Measurements from ENCODE around the gene LSM2. TPM values are rescaled to one million over a fixed set of nuclear protein-coding genes. Genes with fewer than 3 reads are reported as not detected.
"Not testable (repeated sequence)": the region's sequence is repeated elsewhere in the genome, so short reads cannot be mapped to it uniquely, and the experiment has no call there.

LSM2 gene
- total RNA-seq, 2 donors from 2014 or later: 122 to 123 TPM

DNA sequence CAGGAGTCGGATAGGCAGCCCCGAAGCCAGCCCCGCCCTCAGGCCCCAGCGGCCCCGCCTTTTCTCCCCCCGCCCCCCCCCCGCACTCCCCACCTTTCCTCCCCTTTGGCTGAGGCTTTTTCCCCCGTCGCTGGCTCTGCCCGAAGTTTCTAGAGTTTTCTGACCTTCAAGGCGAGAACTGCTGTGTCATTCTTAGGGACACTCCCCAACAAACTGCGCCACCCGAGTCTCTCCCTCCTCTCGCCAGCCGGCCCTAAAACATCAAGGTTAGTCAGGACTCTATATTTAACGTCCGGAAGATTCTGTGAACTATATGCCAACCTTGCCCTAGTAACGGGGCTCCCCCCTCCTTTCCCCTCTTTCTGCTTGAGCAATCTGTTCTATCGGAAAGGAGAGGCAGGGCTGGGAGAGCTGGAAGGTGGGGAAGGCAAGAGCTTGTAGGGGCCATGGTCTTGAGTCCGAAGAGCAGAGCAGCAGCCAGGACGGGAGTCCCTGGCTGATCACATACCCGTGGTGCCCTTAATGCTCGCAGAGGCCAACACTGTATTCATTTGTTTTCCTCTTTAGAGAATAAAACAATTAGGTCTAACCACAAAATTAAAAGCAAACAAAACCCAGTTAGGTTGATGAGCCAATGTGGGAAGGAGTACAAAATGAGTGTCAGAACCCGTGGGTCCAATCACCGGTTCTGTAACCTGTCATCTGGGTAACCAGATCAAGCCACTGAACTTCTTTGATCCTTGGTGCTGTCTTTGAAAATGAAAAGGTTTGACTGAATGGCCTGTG is 15.5 kb upstream of the LSM2 start:
- Mint-ChIP-seq H3K27me3 (ENCODE audit: low read depth) (no peaks in the 10 kb centered on the region), H3K36me3 (ENCODE audit: insufficient read depth in 2 of 2) (no peaks in the 10 kb centered on the region), H3K9me3 (no peaks in the 10 kb centered on the region), H3K4me3 (peak overlapping the region; percentile 88 to 96), H3K27ac (peak overlapping the region; percentile 82), H3K4me1 (ENCODE audit: low read depth) (peaks cover 74% of the 10 kb centered on the region)
- DNase-seq (peak; percentile 66 to 69), ATAC-seq (replicated peaks in 1 of 2) (peak; percentile 50)

DNA sequence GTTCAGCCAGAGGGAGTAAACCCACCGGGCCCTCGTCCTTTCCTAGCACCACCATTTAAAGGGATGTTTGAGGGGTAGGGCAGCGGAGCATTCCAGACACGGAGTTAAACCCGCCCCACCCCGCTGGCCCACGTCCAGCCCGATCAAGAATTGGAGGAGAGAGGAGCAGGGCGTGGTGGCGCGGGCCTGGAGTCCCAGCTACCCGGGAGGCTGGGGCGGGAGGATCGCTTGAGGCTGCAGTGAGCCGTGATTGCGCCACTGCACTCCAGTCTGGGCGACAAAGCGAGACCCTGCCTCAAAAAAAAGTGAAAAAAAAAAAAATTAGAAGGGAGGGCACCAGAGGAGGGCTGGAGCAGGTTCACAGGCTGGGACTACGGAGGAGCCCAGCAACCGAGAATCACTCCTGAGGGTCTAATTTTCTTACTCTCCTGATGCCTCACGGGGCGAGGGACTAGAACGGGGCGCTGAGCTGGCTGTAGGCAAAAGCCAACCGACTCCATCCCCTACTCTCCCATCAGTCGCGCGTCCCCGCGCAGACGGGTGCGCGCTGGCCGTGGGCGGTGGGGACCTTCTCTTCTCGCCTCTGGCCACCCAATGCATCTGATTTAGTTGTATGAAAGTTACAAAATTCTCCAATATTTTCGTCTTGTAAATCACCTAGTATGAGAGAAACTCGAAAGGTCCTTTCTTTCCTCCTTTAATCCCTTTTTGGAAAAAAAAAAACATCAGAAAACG is 14.7 kb upstream of the LSM2 start:
- no peaks in the 10 kb centered on the region for H3K27me3 Mint-ChIP-seq (ENCODE audit: low read depth)
- H3K36me3 Mint-ChIP-seq (ENCODE audit: insufficient read depth in 2 of 2): no peaks in the 10 kb centered on the region
- peak; percentile 80 to 85 for DNase-seq
- H3K4me3 Mint-ChIP-seq: peak overlapping the region; percentile 88 to 96
- H3K4me1 Mint-ChIP-seq (ENCODE audit: low read depth): peaks cover 67% of the 10 kb centered on the region
- peak overlapping the region; percentile 97 for H3K27ac Mint-ChIP-seq
- H3K9me3 Mint-ChIP-seq: no peaks in the 10 kb centered on the region
- peak; percentile 48 to 56 for ATAC-seq (replicated peaks in 1 of 2)

DNA sequence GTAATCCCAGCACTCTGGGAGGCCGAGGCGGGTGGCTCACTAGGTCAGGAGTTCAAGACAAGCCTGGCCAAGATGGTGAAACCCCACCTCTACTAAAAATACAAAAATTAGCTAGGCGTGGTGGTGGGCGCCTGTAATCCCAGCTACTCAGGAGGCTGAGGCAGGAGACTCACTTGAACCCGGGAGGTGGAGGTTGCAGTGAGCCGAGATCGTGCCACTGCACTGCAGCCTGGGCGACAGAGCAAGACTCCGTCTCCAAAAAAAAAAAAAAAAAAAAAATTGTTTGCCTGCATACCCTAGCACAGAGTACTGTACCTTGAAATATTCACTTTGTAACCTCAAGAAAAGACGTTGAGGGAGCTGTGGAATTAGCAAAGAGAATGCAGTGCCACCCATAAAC is 13.6 kb upstream of the LSM2 start:
- H3K4me3 Mint-ChIP-seq: peak overlapping the region; percentile 88 to 96

DNA sequence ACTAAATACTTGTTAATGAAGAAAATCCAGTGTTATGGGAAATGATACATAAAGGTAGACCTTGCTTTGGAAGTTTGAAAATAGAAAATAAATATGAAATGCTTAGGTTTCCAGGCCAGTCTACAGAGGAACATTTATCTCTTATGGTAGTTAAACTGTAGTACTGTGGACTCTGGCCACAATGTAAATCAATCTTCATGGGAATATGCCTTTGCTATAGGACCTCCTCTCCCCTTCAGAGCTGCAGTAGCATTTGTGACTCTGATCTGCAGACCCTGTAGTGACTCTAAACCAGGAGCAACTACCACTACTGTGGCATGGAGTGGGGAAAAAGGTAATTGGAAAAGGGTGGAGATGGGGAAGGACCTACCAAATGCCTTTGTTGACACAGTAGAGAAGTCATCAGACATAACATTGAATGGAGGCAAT is 13.1 kb upstream of the LSM2 start:
- DNase-seq (no peak), ATAC-seq (replicated peaks in 1 of 2) (no peak)
- peaks cover 54% of the 10 kb centered on the region for H3K4me1 Mint-ChIP-seq (ENCODE audit: low read depth)
- no peaks in the 10 kb centered on the region for H3K9me3 Mint-ChIP-seq
- peak overlapping the region; percentile 42 to 67 for H3K4me3 Mint-ChIP-seq
- peak overlapping the region; percentile 24 for H3K27ac Mint-ChIP-seq
- H3K36me3 Mint-ChIP-seq (ENCODE audit: insufficient read depth in 2 of 2): no peaks in the 10 kb centered on the region
- H3K27me3 Mint-ChIP-seq (ENCODE audit: low read depth): no peaks in the 10 kb centered on the region

More for the DNA sequence above, 13.6 kb upstream of the LSM2 start:
- peaks cover 59% of the 10 kb centered on the region for H3K4me1 Mint-ChIP-seq (ENCODE audit: low read depth)
- H3K27me3 Mint-ChIP-seq (ENCODE audit: low read depth); H3K36me3 Mint-ChIP-seq (ENCODE audit: insufficient read depth in 2 of 2); ATAC-seq (replicated peaks in 1 of 2); DNase-seq; H3K27ac Mint-ChIP-seq; H3K9me3 Mint-ChIP-seq: not testable (repeated sequence)

DNA sequence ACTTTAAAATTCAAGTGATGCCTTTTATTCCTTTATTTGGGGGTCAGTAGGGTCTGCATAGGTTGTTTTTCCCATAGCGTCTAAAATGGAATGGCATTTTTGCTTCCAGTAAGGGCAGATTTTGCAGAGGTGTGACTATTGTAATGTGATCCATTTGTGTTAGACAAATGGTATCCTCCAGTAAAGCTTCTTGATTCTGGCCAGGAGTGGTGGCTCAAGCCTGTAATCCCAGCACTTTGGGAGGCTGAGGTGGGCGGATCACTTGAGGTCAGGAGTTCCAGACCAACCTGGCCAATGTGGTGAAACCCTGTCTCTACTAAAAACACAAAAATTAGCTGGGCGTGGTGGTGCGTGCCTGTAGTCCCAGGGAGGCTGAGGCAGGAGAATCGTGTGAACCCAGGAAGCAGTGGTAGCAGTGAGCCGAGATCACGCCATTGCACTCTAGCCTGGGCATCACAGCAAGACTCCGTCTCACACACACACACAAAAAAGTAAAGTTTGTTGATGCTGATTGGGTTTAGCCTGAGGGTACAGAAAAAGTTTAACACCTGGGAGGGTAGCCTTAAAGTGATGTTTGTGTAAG is 11.3 kb upstream of the LSM2 start:
- peak overlapping the region; percentile 93 for H3K27ac Mint-ChIP-seq
- peak overlapping the region; percentile 84 to 98 for H3K4me3 Mint-ChIP-seq
- peaks cover 54% of the 10 kb centered on the region for H3K4me1 Mint-ChIP-seq (ENCODE audit: low read depth)
- not testable (repeated sequence) for H3K9me3 Mint-ChIP-seq; H3K27me3 Mint-ChIP-seq (ENCODE audit: low read depth); ATAC-seq (replicated peaks in 1 of 2); H3K36me3 Mint-ChIP-seq (ENCODE audit: insufficient read depth in 2 of 2)
- DNase-seq: peak in 1 of 2 donors; percentile 32

DNA sequence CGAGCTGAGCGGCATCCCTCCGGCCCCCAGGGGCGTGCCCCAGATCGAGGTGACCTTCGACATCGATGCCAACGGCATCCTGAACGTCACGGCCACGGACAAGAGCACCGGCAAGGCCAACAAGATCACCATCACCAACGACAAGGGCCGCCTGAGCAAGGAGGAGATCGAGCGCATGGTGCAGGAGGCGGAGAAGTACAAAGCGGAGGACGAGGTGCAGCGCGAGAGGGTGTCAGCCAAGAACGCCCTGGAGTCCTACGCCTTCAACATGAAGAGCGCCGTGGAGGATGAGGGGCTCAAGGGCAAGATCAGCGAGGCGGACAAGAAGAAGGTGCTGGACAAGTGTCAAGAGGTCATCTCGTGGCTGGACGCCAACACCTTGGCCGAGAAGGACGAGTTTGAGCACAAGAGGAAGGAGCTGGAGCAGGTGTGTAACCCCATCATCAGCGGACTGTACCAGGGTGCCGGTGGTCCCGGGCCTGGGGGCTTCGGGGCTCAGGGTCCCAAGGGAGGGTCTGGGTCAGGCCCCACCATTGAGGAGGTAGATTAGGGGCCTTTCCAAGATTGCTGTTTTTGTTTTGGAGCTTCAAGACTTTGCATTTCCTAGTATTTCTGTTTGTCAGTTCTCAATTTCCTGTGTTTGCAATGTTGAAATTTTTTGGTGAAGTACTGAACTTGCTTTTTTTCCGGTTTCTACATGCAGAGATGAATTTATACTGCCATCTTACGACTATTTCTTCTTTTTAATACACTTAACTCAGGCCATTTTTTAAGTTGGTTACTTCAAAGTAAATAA is 10.6 kb upstream of the LSM2 start:
- H3K36me3 Mint-ChIP-seq (ENCODE audit: insufficient read depth in 2 of 2); H3K9me3 Mint-ChIP-seq; DNase-seq; H3K27me3 Mint-ChIP-seq (ENCODE audit: low read depth): not testable (repeated sequence)
- Mint-ChIP-seq H3K27ac (peak overlapping the region; percentile 93), H3K4me3 (peak overlapping the region; percentile 84 to 98), H3K4me1 (ENCODE audit: low read depth) (peaks cover 54% of the 10 kb centered on the region)
- peak; percentile 17 to 33 for ATAC-seq (replicated peaks in 1 of 2)

DNA sequence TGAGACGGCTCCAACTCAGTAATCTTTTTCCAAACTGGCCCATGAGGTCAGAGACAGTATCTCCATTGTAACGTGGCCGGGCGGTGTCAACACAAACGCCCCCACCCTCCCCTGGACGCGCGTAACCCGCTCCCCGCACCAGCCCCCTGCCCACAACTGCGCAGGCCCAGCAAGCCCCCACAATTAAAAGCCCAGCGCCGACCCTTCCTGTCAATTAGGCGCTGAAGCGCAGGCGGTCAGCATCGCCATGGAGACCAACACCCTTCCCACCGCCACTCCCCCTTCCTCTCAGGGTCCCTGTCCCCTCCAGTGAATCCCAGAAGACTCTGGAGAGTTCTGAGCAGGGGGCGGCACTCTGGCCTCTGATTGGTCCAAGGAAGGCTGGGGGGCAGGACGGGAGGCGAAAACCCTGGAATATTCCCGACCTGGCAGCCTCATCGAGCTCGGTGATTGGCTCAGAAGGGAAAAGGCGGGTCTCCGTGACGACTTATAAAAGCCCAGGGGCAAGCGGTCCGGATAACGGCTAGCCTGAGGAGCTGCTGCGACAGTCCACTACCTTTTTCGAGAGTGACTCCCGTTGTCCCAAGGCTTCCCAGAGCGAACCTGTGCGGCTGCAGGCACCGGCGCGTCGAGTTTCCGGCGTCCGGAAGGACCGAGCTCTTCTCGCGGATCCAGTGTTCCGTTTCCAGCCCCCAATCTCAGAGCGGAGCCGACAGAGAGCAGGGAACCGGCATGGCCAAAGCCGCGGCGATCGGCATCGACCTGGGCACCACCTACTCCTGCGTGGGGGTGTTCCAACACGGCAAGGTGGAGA is 8.5 kb upstream of the LSM2 start, which contains the start of the genes HSPA1A and HSPA1L:
Gene HSPA1A (plus strand): TSS at position 519 of the 814 bp plus-strand sequence. CDS start 214 bp downstream, at position 733.
Gene HSPA1L (minus strand): TSS at position 259 of the 814 bp plus-strand sequence. CDS start 3,311 bp downstream, outside the sequence.
- DNase-seq: peak; percentile 63 to 70
- Mint-ChIP-seq H3K27me3 (ENCODE audit: low read depth) (no peaks in the 10 kb centered on the region), H3K9me3 (no peaks in the 10 kb centered on the region), H3K4me3 (peak within 1 kb of the TSS; percentile 97 to 99), H3K36me3 (ENCODE audit: insufficient read depth in 2 of 2) (peaks cover 0 to 1% of the 10 kb centered on the region in 2 donors), H3K27ac (peak within 1 kb of the TSS; percentile 100), H3K4me1 (ENCODE audit: low read depth) (peaks cover 43% of the 10 kb centered on the region)
- ATAC-seq (replicated peaks in 1 of 2): peak; percentile 16 to 19

DNA sequence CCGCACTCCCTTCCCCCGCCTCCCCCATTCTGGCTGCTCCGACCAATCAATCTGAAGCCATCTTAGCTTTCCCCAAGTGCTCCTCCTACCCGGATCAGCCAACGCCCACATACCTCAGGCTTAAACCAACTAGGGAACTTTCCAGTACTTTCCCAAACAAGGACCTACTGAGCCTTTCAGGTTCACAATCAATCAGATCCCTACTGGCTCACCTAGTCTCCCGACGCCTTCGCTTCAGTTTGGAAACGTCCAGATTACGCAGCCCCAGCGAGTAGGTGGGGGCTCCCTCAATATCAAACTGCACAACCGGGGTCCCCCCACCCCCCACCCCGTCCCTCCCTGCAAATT is 7.9 kb upstream of the LSM2 start:
- Mint-ChIP-seq H3K4me1 (ENCODE audit: low read depth) (peaks cover 38% of the 10 kb centered on the region), H3K36me3 (ENCODE audit: insufficient read depth in 2 of 2) (peaks cover 0 to 1% of the 10 kb centered on the region in 2 donors), H3K27ac (peak overlapping the region; percentile 77), H3K4me3 (peak overlapping the region; percentile 97 to 99), H3K27me3 (ENCODE audit: low read depth) (no peaks in the 10 kb centered on the region), H3K9me3 (no peaks in the 10 kb centered on the region)
- ATAC-seq (replicated peaks in 1 of 2) (peak; percentile 26 to 32), DNase-seq (peak; percentile 71 to 76)

DNA sequence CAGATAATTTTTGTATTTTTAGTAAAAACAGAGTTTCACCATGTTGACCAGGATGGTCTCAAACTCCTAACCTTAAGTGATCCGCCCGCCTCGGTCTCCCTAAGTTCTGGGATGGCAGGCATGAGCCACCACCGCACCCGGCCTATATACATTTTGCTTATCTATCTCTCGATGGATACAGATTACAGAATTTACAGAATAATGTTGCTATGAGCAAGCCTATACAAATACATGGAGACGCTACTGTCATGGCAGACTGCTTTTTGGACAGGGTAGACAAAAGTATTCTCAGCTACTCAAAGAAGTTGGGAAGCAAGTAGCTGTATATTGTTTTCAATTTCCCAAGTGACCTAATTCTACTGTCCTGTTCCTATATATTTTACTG is 6.7 kb upstream of the LSM2 start:
- peaks cover 32% of the 10 kb centered on the region for H3K4me1 Mint-ChIP-seq (ENCODE audit: low read depth)
- H3K9me3 Mint-ChIP-seq: no peaks in the 10 kb centered on the region
- ATAC-seq (replicated peaks in 1 of 2) (no peak), DNase-seq (no peak)
- H3K27ac Mint-ChIP-seq: peak overlapping the region; percentile 100
- no peaks in the 10 kb centered on the region for H3K27me3 Mint-ChIP-seq (ENCODE audit: low read depth)
- H3K4me3 Mint-ChIP-seq: peak overlapping the region; percentile 97 to 99
- peaks cover 0 to 1% of the 10 kb centered on the region in 2 donors for H3K36me3 Mint-ChIP-seq (ENCODE audit: insufficient read depth in 2 of 2)

DNA sequence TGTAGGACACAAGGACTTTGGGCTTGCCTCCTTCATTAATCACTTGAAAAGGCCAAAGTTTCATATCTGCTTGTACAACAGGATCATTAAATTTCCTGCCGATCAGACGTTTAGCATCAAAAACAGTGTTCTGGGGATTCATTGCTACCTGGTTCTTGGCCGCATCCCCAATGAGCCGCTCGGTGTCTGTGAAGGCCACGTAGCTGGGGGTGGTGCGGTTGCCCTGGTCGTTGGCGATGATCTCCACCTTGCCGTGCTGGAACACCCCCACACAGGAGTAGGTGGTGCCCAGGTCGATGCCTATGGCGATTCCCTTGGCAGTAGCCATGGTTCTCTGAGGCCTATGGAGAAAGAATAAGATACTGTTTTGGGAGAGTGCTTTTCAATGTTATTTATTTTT is 4.9 kb upstream of the LSM2 start:
- no peaks in the 10 kb centered on the region for H3K27me3 Mint-ChIP-seq (ENCODE audit: low read depth)
- H3K4me1 Mint-ChIP-seq (ENCODE audit: low read depth): peaks cover 27% of the 10 kb centered on the region
- peak overlapping the region in 1 of 2 donors; percentile 99 for H3K4me3 Mint-ChIP-seq
- H3K9me3 Mint-ChIP-seq: no peaks in the 10 kb centered on the region
- peaks cover 0 to 1% of the 10 kb centered on the region in 2 donors for H3K36me3 Mint-ChIP-seq (ENCODE audit: insufficient read depth in 2 of 2)
- ATAC-seq (replicated peaks in 1 of 2) (no peak), DNase-seq (no peak)
- H3K27ac Mint-ChIP-seq: peak overlapping the region; percentile 100

DNA sequence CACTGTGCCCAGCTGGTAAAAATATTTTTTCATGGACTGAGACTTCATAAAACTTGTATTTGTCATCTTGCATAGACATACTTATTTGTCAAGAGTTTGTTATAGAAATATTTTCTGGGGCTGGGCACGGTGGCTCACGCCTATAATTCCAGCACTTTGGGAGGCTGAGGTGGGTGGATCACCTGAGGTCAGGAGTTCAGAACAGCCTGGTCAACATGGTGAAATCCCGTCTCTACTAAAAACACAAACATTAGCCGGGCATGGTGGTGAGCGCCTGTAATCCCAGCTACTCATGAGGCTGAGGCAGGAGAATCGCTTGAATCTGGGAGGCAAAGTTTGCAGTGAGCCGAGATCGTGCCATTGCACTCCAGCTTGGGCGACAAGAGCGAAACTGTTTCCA is 1.8 kb upstream of the LSM2 start:
- H3K27me3 Mint-ChIP-seq (ENCODE audit: low read depth); H3K36me3 Mint-ChIP-seq (ENCODE audit: insufficient read depth in 2 of 2); H3K9me3 Mint-ChIP-seq; H3K4me3 Mint-ChIP-seq; H3K27ac Mint-ChIP-seq; DNase-seq; ATAC-seq (replicated peaks in 1 of 2): not testable (repeated sequence)
- peaks cover 46% of the 10 kb centered on the region for H3K4me1 Mint-ChIP-seq (ENCODE audit: low read depth)

Data from activated T-cell treated with anti-CD3 and anti-CD28 coated beads, Interleukin-2, amount 50 U/mL, for 72 hours (primary cell).